ENCODE measurements around the gene MRI1. TPM values are rescaled to one million over a fixed set of nuclear protein-coding genes. Genes with fewer than 3 reads are reported as not detected.
A peak's percentile ranks its signal among the peaks of the same experiment; 100 is the strongest.

Gene MRI1
- 100 to 1,000 TPM in 2 of 6 donors, 10 to 100 TPM in 4; 29.4 to 155 (median 42.3) TPM for total RNA-seq

DNA sequence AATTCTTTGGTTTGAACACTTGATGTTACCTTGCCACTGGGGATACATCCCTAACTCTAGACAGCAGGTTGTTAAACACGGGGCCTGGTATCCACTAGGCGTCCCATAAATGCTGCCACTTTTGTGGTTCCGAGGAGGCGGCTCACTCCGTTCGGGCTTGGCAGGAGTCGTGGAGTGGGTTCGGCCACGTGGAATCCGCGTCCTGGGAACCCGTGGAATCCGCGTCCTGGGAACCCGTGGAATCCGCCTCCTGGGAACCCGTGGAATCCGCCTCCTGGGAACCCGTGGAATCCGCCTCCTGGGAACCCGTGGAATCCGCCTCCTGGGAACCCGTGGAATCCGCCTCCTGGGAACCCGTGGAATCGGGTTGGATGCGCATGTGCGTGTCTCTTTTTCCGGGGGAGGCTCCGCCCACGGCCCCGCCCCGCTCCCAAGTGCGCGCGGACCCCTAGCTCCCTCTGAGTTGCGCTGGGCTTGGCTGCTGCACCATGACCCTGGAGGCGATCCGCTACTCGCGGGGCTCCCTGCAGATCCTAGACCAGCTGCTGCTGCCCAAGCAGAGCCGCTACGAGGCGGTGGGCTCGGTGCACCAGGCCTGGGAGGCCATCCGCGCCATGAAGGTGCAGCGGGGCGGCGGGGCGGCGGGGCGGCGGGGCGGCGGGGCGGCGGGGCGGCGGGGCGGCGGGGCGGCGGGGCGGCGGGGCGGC, at the start of gene MRI1:
TSS of gene MRI1 (plus strand) at position 422 of the 707 bp plus-strand sequence. CDS start at position 489, 67 bp downstream.
- Histone ChIP-seq H3K9me3 (no peaks in the 10 kb centered on the region), H3K27ac (peak within 1 kb of the TSS; percentile 66 to 80 (median 79)), H3K36me3 (peaks cover 10 to 56% (median 43%) of the 10 kb centered on the region in 4 donors), H3K27me3 (no peaks in the 10 kb centered on the region), H3K4me3 (peak within 1 kb of the TSS; percentile 68 to 94 (median 92)), H3K4me1 (peaks cover 7 to 24% (median 18%) of the 10 kb centered on the region in 4 donors)
- WGBS, 2 donors: 27 to 35% methylated on average over 5 to 36 of the region's 67 CpGs
- ATAC-seq (ENCODE audit: low FRiP score in 2 of 2) (peak; percentile 78 to 94), DNase-seq (peak; percentile 69 to 96)
- no peak for TF ChIP-seq CTCF (IDR thresholded peaks at IDR 0.05)
- peak in 1 of 2 donors; percentile 47 for TF ChIP-seq POLR2AphosphoS5 (IDR thresholded peaks at IDR 0.05)
- peak in 1 of 4 donors; percentile 60 for TF ChIP-seq POLR2A (IDR thresholded peaks at IDR 0.05)
- no peak for TF ChIP-seq EP300 (IDR thresholded peaks at IDR 0.05)

DNA sequence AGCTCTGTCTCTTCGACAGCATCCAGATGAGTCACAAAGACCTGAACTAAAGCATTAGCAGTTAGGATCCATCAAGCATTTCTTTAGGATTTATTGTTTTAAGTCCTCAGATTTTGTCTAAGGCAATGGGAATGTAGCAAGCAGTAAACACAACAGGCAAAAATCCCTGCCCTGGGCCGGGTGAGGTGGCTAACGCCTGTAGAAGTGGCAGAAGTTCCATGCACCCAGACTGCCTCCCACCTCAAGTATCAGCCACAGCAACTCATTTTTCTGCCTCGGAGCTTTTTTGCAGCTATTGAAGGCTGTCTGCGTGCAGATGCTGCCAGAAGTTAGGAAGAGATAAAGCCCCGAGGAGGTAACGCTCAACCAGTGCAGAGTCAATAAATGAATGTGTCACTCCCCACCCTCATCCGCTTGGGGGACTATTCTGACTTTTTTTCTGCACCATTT, 47.1 kb upstream of the MRI1 start:
- no peak for ATAC-seq (ENCODE audit: low FRiP score in 2 of 2)
- Histone ChIP-seq H3K4me1 (no peaks in the 10 kb centered on the region), H3K9me3 (no peaks in the 10 kb centered on the region), H3K27me3 (no peaks in the 10 kb centered on the region), H3K4me3 (no peak overlapping the region), H3K27ac (no peak overlapping the region), H3K36me3 (no peaks in the 10 kb centered on the region)
- TF ChIP-seq EP300 (IDR thresholded peaks at IDR 0.05): no peak
- no peak for TF ChIP-seq POLR2AphosphoS5 (IDR thresholded peaks at IDR 0.05)
- no peak for TF ChIP-seq CTCF (IDR thresholded peaks at IDR 0.05)
- WGBS, 2 donors: 44 to 52% methylated on average over 8 of the region's 8 CpGs
- DNase-seq: no peak

GRCh38 chr19:13718733-13719132, 45.6 kb upstream of the MRI1 start:
- no peak for ATAC-seq (ENCODE audit: low FRiP score in 2 of 2)
- TF ChIP-seq POLR2AphosphoS5 (IDR thresholded peaks at IDR 0.05) (no peak), CTCF (IDR thresholded peaks at IDR 0.05) (peak in 2 of 6 experiments; percentile 14 to 24), EP300 (IDR thresholded peaks at IDR 0.05) (no peak), POLR2A (IDR thresholded peaks at IDR 0.05) (no peak)
- H3K27me3 ChIP-seq: no peaks in the 10 kb centered on the region
- H3K27ac ChIP-seq: no peak overlapping the region
- WGBS, 2 donors: 27 to 30% methylated on average over 9 of the region's 9 CpGs
- no peak overlapping the region for H3K4me3 ChIP-seq
- DNase-seq: no peak
- H3K9me3 ChIP-seq: no peaks in the 10 kb centered on the region
- H3K36me3 ChIP-seq: no peaks in the 10 kb centered on the region
- no peaks in the 10 kb centered on the region for H3K4me1 ChIP-seq

GRCh38 chr19:13722146-13722545, 42.2 kb upstream of the MRI1 start:
- Histone ChIP-seq H3K4me3 (no peak overlapping the region), H3K27me3 (no peaks in the 10 kb centered on the region), H3K9me3 (no peaks in the 10 kb centered on the region), H3K27ac (no peak overlapping the region), H3K4me1 (no peaks in the 10 kb centered on the region), H3K36me3 (no peaks in the 10 kb centered on the region)
- no peak for TF ChIP-seq CTCF (IDR thresholded peaks at IDR 0.05)
- TF ChIP-seq POLR2A (IDR thresholded peaks at IDR 0.05): no peak
- no peak for TF ChIP-seq POLR2AphosphoS5 (IDR thresholded peaks at IDR 0.05)
- TF ChIP-seq EP300 (IDR thresholded peaks at IDR 0.05): no peak
- no peak for DNase-seq
- WGBS, 2 donors: 83 to 86% methylated on average over 6 of the region's 6 CpGs
- no peak for ATAC-seq (ENCODE audit: low FRiP score in 2 of 2)

DNA sequence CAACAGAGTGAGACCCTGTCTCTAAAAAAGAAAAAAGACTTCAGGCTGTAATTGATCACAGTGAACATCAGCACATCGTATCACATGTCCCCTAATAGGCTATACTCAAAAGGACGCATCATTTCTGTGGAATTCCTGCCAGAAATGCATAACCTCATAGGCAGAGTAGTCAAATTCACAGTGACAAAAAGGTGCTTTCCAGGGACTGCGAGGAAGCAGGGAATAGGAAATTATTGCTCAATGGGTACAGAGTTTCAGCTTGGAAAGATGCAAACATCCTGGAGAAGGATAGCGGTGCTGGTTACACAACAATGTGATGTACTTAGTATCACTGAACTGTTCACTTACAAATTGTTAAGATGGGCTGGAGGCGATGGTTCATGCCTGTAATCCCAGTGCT, 41.1 kb upstream of the MRI1 start:
- WGBS, 2 donors: 72 to 83% methylated on average over 5 of the region's 5 CpGs
- H3K27ac ChIP-seq: no peak overlapping the region
- no peak overlapping the region for H3K4me3 ChIP-seq
- no peak for TF ChIP-seq EP300 (IDR thresholded peaks at IDR 0.05)
- TF ChIP-seq POLR2A (IDR thresholded peaks at IDR 0.05): no peak
- TF ChIP-seq POLR2AphosphoS5 (IDR thresholded peaks at IDR 0.05): no peak
- no peaks in the 10 kb centered on the region for H3K27me3 ChIP-seq
- no peak for ATAC-seq (ENCODE audit: low FRiP score in 2 of 2)
- H3K4me1 ChIP-seq: no peaks in the 10 kb centered on the region
- no peaks in the 10 kb centered on the region for H3K36me3 ChIP-seq
- H3K9me3 ChIP-seq: no peaks in the 10 kb centered on the region
- no peak for DNase-seq
